NCI-H69 (cell line): ENCODE data around the gene FOXO1.
A peak's percentile ranks its signal among the peaks of the same experiment; 100 is the strongest.
"Not testable (repeated sequence)": the region's sequence is repeated elsewhere in the genome, so short reads cannot be mapped to it uniquely, and the experiment has no call there.

ENCODE experiments used
- DNase-seq: peaks from one replicate; lab custom pipeline; 2025; lab: John Stamatoyannopoulos, UW

Gene FOXO1

GRCh38 chr13:40665126-40666044, 1.1 kb downstream of the FOXO1 start:
- peak; percentile 45 for DNase-seq

GRCh38 chr13:40664350-40665125, 1.9 kb downstream of the FOXO1 start:
- peak; percentile 14 for DNase-seq

GRCh38 chr13:40664100-40664349, 2.4 kb downstream of the FOXO1 start:
- DNase-seq: not testable (repeated sequence)

GRCh38 chr13:40662866-40663265, 3.6 kb downstream of the FOXO1 start:
- no peak for DNase-seq

GRCh38 chr13:40661875-40662665, 4.4 kb downstream of the FOXO1 start:
- DNase-seq: no peak

- DNase-seq: no peak
Measured at GRCh38 chr13:40660692-40661091, 5.7 kb downstream of the FOXO1 start.

- DNase-seq: no peak
Measured at GRCh38 chr13:40660141-40660664, 6.2 kb downstream of the FOXO1 start.

GRCh38 chr13:40657951-40658350, 8.5 kb downstream of the FOXO1 start:
- no peak for DNase-seq

- no peak for DNase-seq
Measured at GRCh38 chr13:40657307-40657706, 9.1 kb downstream of the FOXO1 start.

GRCh38 chr13:40656358-40656757, 10.1 kb downstream of the FOXO1 start:
- no peak for DNase-seq

- no peak for DNase-seq
Measured at GRCh38 chr13:40653527-40654318, 12.7 kb downstream of the FOXO1 start.

- no peak for DNase-seq
Measured at GRCh38 chr13:40652588-40652940, 13.9 kb downstream of the FOXO1 start.

- DNase-seq: no peak
Measured at GRCh38 chr13:40651866-40652587, 14.4 kb downstream of the FOXO1 start.

- no peak for DNase-seq
Measured at GRCh38 chr13:40648841-40649240, 17.6 kb downstream of the FOXO1 start.

GRCh38 chr13:40648040-40648439, 18.4 kb downstream of the FOXO1 start:
- DNase-seq: peak; percentile 3

- DNase-seq: no peak
Measured at GRCh38 chr13:40644838-40645604, 21.4 kb downstream of the FOXO1 start.

GRCh38 chr13:40640845-40641458, 25.5 kb downstream of the FOXO1 start:
- DNase-seq: no peak

GRCh38 chr13:40640202-40640601, 26.2 kb downstream of the FOXO1 start:
- DNase-seq: no peak

GRCh38 chr13:40639221-40639681, 27.2 kb downstream of the FOXO1 start:
- no peak for DNase-seq

GRCh38 chr13:40637643-40638042, 28.8 kb downstream of the FOXO1 start:
- no peak for DNase-seq
